GM21576 (cell line): ENCODE results near the gene CYP26C1.
"Not testable (repeated sequence)": the region's sequence is repeated elsewhere in the genome, so short reads cannot be mapped to it uniquely, and the experiment has no call there.

Experiments used
- ATAC-seq: cut with Tn5 transposase; IDR thresholded peaks from one replicate; pipeline ENCODE4 v1.9.1; 2021; ENCODE audit warnings: mild to moderate bottlenecking, moderate library complexity; ENCODE audit not compliant: unreplicated experiment

CYP26C1 gene

DNA sequence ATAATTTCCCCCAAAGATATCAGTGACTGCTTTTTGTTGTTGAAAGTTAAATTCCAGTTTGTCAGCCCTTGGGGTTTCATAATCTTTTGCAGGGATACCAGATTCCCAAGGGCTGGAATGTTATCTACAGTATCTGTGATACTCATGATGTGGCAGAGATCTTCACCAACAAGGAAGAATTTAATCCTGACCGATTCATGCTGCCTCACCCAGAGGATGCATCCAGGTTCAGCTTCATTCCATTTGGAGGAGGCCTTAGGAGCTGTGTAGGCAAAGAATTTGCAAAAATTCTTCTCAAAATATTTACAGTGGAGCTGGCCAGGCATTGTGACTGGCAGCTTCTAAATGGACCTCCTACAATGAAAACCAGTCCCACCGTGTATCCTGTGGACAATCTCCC, 16.3 kb downstream of the CYP26C1 start:
- no peak for ATAC-seq

DNA sequence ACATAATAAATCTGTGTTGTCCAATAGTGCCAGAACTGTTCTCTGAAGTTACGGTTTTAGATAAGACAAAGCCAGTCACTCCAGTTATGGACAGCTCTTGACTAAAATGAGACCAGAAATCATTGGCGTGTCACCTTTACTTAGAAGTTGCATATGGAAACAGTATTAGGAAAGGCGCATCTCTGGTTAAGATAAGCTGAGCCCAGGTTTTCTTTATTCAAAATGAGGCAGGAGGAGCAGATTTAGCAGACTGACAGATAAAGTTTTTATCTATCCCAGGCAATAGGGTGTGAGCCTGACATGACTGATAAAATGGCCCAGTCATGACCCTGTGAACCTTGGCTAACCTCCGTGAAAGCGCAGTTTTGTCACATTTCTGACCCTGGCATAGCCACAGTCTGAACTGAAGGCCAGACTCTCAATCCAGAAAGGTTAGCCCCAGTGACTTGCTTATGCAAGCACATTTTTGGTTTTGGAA, 17.3 kb downstream of the CYP26C1 start:
- ATAC-seq, result no peak

DNA sequence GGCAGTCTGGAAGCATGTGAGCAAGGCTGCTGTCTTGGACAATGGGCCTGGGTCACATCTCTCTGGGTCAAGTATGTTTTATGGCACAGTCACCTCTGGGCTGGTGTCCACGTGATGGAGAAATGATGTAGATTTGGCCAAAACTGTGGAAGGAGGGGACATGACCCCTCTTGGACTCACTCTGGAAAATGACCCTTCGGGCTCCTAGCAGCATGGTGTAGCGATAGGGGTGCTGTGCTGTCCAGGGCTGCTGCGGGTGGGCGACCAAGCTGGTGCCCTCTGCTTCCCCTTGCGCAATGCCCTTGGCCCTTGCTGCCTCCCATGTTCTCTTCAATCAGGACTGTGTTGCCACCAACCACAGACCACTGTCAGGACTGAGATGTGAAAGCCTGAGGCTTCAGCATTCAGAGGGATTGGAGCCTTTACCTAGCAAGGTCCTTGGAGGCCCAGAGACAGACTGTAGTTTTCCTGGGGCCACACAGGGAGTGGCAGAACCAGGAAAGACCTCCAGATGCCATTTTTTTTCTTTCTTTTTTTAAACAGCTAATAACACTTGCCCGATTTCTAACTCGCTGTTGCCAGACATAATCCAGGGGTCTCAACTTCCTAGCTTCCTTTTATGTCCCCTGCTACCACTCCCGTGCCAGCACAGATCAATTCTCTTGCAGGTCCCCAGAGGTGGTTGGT, 19.2 kb downstream of the CYP26C1 start:
- ATAC-seq, result no peak

DNA sequence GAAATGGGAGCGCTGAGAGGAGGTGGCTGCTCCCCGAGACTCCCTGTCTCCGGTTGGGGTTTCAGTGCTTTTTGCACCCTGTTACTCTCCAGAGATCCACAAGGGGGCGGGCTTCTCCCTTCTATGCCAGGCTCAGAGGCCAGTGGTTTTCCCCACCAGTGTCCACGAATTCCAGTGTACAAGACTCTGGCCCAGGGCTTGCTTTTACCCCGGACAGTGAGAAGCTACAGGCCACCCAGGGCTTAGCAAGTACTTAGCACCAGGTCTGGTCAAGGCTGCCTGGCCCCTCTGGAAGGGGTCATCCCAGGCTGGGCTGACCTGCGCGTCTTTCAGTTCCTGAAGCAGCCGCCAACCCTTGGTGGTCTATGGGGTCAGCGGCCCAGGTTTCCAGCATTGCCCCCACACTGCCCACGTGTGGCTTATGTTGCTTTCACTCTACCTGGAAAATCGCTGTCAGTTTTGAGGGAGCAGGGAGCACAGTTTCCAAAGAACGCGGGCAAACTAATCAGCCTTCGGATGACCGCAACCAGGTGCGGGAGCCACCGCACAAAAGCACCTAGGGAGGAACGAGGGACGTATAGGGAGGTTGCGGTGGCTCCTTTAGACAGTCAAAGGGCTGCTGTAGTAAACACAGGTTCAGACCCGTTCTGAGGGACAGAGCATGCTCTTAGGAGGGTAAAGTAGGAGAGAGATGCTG, 19.9 kb downstream of the CYP26C1 start:
- ATAC-seq, result no peak

DNA sequence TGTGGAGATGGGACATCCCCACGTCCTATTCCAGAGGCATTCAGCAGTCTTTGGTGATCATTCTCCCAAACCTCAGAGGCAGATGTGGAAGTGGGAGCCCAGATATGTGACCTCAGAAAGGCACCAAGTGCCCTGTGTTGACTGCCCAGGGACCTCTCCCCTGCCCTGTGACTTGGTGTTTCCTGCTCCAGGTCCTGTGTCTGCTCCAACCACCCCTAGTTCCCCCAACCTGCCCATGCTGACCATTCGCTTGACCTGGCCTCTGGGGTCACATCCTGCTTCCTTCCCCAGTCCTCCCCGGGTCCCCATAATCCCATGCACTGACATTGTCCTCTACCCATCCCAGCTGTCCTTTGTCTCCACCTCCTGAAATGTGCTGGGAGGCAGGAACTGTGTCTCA, 20.7 kb downstream of the CYP26C1 start:
- ATAC-seq, result no peak

DNA sequence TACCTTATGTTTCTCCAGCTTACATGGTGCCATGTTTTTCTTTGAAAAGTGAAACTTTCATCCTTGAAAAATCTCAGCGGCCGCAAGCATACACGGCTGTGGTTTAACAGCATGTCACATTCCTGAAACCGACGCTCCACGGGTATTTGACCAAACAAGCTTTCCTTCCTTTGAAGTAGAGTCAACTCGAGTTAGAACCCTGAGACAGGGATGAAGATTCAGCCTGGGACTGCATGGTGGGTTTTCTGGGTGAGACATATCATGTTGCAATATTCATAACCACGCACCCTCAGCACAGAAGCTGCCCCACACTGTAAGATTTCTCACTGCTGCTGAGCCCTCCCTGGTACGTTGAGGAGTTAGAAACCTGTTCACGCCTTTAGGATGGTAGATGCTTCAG, 21.2 kb downstream of the CYP26C1 start:
- no peak for ATAC-seq

DNA sequence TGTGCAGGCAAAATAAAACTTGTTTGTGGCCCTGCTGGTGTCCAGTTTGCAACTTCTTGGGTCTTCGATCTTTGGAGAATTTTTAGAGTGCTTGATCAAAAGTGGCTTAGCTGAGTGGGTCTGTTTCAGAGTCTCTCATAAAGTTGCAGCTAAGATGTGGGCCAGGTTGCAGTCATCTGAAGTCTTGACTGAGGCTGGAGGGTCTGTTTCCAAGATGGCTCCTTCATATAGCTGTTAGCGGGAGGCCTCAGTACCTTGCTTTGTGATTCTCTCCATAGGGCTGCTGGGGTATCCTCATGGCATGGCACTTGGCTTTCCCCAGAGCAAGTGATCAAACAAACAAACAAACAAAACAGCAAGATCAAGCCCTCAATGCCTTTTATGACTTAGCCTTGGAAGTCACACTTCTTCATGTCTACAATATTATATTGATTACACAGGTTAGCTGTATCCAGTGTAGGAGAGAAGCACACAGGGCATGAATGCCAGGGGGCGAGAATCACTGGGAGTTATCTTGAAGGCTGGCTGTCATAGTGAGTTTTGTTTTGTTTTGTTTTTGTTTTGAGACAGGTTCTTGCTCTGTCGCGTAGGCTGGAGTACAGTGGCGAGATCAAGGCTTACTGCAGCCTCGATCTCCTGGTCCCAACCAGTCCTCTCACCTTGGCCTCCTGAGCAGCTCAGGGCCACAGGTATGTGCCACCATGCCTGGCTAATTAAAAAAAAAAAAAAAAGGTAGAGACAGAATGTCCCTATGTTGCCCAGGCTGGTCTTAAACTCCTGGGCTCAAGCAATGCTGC, 23.3 kb downstream of the CYP26C1 start:
- ATAC-seq, result no peak

DNA sequence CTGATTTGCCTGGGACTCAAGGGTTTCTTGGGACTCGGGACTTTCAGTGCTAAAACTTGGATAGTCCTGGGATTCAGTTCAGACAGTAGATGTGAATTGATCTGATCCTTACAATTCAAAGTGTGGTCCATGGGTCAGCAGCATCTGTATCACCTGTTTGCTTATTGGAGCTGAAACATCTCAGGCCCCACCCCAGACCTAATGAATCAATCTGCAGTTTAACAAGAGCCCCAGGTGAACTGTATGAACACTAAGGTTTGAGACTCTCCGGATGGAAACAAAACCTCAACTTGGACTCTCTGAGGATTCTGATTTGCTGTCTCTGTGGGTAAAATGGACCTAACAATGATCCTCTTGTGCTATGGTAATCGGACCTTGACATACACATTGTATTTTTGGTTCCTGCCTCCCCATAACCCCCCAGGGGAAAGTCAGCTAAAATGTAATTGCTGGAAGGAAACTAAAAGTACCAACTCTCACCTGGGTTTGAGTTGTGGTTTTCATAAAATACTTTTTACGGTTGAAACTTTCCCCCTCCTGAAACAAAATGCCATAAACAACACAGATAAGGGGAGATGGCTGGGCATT, 24.8 kb downstream of the CYP26C1 start:
- no peak for ATAC-seq

DNA sequence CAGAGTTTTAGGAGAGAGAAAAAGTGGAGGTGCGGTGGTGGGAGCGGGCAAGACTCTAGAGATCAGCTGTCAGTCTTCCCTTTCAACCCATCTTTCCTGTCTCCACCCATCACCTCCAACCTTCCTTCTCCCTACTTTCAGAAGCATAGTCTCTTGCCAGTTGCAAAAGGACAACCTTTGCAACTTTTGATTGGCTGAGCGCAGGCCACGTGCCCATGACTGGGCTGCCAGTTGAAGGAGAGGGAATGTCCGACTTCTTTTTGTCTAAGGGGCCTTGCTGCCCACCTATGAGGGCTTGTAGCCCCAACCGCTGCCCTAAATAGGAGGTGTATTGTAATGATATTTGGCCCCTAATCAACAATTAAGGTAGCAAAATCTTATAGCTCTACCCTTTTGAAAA, 25.7 kb downstream of the CYP26C1 start:
- no peak for ATAC-seq

DNA sequence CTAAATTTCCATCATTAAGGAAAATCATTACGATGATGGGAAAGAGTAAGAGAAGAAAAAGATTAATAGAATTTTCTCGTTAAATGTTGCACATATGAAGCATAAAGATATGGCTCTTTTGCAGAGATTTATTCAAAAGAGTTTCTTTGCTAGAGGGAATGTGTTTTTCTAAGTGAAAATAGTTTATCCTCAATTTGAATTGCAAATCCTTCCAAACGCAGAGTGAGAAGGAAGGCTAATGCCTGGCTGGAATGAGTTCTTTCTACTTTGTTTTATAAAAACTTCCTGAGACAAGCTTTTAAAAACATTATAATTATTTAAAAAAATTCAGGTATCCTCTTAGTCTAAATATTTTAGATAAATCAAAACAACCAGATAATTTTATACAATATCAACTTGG, 27.2 kb downstream of the CYP26C1 start:
- no peak for ATAC-seq

DNA sequence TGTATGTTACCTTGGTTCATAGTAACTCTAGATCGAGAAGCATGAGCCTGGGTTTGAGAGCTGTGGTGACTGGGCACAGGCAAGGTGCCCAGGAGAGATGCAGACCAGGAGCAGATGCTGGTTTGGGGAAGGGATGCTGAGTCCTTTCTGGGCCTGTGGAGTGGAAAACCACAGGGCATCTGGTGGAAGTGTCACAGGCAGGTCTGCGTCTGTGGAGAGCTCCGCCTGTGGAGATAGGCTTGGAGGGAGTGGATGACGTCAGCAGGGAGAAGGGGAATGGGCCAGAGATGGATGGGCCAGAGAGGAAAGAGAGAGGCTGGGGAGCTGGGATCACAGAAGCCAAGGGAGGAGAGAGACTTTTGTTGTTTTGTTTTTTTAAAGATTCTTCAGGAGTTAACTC, 27.9 kb downstream of the CYP26C1 start:
- ATAC-seq, result no peak

DNA sequence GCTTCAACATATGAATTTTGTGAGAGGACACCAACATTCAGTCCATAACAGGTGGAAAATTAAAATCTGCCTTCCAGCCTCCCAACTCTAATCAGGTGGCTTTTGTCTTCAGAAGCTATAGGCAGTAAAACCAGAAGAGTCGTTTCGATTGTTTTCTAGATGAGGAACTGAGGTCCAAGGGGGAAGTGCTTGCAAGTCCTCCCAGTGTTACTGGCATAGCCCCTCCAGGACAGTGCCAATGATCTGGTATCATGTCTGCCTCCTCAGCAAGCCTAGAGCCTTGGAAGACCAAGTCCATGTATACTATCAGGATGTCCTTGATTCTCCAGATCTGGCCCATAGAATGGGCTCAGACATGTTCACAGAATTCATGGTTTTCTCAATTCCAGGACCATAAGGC, 30.0 kb downstream of the CYP26C1 start:
- ATAC-seq, result no peak

DNA sequence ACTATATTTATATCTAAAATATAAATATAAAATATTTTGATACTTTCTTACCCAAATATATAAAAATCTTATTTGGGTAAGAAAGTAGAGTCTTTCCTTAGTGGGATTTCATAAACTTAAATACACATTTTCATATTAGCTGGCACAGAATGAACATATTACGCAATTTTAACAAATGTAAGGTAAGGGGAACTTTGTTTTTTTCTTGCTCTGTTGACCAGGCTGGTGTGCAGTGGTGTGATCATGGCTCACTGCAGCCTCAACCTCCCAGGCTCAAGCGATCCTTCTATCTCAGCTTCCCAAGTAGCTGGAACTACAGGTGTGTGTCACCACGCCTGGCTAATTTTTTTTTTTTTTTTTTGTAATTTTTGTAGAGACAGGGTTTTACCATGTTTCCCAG, 31.4 kb downstream of the CYP26C1 start:
- no peak for ATAC-seq

DNA sequence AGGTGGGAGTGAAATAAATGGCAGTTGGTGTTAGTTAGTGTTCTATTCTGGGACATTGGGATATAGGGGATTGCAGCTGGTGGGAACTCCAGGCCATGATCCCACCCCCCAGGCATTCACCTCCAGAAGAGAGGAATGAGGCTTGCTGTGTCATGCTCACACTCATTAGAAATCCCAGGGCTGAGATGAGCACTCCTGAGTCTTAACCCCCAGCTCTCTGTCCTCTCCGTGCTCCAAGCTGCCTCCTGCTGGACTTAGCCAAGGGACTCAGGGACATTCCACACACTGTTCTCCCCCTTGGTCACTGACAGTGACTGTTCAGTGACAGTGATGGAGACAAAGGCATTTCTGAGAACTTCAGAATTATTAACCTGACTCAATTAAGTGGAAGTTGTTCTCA, 34.6 kb downstream of the CYP26C1 start:
- ATAC-seq, result no peak

DNA sequence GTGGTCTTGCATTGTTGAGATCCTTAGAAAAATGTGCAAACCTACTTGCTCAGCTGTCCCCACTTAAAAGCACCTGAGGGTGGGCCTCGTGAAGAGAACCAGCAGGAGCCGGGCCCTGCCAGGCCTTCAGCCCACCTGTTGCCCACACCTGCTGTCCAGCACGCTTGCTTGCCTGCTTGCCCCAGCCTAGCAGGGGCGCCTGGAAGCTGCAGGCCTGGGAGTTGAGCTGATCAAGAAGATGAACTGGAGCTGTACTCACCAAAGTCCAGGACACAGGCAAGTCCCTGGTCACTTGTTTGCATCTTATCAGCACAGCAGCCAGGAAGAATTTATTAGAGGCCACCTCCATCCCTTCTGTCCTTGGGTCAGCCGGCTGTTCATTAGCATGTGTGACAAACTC, 36.3 kb downstream of the CYP26C1 start:
- no peak for ATAC-seq

DNA sequence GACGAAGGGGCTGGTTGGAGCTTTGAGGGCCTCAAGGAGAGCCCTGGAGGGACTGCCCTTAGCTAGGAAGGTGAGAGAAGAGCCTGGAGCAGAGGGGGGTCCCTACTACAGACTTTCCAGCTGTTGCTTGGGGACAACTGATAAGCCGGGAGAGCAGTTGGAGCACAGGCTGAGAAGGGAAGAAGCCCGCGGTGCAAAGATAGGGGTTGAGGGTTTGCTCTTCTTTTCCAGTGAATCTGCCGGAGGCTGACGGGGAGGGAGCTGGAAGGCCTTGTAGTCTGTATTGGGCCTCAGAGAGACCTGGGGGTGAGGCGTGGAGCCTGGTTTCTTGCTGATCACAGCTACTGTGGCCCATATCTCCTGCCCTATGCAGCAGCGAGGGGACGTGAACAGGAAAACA, 36.8 kb downstream of the CYP26C1 start:
- no peak for ATAC-seq

DNA sequence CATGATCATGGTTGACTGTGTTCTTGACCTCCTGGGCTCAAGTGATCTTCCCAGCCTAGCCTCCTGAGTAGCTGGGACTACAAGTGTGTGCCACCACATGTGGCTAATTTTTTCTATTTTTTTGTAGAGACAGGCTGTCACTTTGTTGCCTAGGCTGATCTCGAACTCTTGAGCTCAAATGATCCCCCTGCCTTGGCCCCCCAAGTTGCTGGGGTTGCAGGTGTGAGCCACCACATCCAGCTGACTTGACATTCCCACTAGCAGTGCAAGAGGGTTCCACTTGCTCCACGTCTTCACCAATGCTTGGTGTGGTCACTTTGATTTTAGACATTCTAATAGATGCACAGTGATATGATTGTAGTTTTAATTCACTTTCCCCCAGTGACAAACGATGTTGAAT, 38.2 kb downstream of the CYP26C1 start:
- ATAC-seq, result no peak

DNA sequence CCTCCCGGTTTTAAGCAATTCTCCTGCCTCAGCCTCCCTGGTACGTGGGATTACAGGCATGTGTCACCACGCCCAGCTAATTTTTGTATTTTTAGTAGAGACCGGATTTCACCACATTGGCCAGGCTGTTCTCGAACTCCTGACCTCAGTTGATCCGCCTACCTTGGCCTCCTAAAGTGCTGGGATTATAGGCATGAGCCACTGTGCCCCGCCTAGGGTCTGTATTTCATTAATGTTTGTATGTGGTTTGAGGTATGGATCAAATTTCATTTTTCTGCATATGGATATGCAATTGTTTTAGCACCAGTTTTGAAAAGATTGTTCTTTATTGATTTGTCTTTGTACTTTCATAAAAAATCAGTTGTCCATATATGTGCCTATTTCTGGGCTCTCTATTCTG, 39.1 kb downstream of the CYP26C1 start:
- no peak for ATAC-seq

DNA sequence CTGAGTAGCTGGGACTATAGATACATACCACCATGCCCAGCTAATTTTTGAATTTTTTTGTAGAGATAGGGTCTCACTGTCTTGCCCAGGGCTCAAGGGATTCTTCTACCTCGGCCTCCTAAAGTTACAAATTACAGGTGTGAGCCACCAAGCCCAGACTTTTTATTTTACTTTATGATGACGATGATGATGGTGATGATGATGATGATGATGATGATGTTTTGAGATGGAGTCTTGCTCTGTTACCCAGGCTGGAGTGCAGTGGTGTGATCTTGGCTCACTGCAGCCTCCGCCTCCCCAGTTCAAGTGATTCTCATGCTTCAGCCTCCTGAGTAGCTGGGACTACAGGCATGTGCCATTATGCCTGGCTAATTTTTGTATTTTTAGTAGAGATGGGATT, 40.5 kb downstream of the CYP26C1 start:
- ATAC-seq, result not testable (repeated sequence)

DNA sequence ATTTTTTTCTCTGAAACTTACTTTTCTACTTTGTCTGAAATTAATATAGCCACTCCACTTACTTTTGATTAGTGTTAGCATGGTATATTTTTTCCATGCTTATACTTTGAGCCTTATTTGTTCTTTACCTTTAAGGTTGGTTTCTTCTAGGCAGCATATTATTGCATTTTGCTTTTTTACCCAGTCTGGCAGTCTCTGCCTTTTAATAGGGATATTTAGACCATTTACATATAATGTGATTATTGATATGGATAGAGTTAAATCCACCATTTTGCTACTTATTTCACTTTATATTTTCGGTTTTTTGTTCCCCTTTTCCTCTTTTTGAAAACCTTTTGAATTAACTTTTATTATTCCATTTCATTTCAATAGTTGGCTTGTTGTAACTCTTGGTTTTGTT, 43.4 kb downstream of the CYP26C1 start:
- no peak for ATAC-seq

DNA sequence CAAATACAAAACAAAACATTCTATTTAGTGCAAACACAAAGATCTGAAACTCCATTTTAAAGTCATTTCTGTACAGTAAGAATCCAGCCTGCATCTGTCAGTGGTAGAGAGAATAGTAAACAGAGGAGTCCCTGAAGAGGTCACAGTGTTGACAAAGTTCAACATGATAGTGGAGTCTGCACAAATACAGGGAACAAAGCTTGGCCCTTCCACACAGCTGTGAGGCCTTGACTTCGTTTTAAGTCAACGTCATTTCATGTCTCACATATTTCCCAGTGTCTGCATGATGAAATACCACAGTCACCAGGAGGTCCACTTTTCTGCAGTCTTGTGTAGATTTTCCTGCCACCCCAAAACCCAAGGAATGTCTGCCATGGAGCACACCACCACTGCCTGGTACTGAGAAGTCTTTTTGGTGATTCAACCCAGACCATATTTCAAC, 46.1 kb downstream of the CYP26C1 start:
- no peak for ATAC-seq
